HS-27A (cell line): ENCODE measurements around the gene CBFA2T2.
"Not testable (repeated sequence)": the region's sequence is repeated elsewhere in the genome, so short reads cannot be mapped to it uniquely, and the experiment has no call there.

Experiments used
- DNase-seq: peaks from one replicate; pipeline ENCODE4 v3.0.0-alpha.2; 2012; ENCODE audit warnings: low read depth, missing footprints

The CBFA2T2 gene

DNA sequence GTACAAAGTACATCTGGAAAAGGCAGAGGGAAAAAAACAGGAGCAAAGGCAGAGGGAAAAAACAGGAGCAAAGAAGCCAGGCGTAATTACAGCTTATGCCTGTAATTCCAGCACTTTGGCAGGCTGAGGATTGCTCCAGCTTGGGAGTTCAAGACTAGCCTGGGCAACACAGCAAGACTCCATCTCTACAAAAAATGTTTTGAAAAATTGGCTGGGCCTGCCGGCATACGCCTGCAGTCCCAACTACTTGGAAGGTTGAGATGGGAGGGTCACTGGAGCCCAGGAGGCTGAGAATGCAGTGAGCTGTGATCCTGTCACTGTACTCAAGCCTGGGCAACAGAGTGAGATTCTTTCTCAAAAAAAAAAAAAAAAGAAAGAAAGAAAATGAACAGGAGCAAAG, 19.0 kb upstream of the CBFA2T2 start:
- DNase-seq = no peak

DNA sequence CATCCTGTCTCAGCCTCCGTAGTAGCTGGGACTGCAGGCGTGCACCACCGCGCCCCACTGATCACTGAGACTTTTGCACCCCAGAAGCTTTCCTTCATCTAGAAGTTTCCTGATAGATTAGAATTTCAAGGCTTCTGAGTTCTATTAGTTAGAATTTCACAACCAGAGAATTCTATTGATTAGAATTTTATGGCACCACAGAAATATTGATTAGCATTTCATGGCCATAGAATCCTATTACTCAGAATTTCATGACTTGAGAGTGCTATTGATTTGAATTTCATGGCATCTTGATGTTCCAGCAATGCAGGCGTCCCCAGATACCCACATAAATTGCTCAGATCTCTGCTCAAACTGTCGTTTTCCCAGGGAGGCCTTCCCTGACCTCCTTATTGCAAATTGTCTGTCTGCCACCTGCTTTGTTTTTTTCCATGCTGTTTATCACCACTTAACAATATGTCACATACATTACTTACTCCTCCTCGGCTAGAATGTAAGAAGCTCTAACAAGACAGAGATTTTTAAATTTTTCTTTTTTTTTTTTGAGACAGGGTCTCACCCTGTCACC, 16.9 kb upstream of the CBFA2T2 start:
- no peak for DNase-seq

DNA sequence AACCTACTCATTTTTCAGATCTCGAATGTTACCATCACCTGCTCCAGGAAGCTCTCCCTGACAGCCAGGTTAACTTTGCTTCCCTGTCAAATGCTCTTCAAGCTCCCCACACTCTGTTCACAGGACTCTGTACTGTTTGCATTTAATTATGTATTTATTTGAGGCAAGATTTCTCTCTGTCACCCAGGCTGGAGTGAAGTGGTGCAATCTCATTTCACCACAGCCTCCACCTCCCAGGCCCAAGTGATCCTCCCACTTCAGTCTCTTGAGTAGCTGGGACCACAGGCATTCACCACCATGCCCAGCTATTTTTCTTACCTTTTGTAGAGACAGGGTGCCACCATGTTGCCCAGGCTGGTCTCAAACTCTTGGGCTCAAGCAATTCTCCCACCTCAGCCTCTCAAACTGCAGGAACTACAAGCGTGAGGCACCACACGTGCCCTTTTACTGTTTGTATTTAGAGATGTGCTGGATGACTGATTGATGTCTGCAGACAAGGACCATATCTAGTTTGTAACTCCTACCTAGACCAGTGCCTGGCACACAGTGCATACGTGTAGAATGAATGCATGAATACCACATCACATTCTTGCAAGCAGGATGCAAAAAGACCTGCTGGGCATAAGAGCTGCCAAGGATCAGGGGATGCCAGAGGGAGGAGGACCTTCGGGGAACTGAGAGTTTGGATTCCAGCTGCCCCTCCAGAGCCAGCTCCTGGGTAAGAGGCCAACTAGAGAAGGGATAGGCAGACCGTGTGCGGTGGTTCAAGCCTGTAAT, 15.6 kb upstream of the CBFA2T2 start:
- no peak for DNase-seq

DNA sequence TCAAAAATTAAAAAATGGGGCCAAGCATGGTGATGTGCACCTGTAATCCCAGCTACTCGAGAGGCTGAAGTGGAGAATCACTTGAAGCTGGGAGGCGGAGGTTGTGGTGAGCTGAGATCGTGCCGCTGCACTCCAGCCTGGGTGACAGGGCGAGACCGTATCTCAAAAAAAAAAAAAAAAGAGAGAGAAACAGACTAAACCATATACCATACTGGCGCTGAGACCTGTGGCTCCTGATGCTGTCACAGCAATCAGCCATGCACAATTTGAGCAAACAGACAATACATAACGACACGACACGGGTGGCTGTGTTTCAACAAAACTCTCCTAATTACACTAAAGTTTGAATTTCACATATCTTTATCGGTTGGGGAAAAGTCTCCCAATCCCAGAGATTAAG, 14.9 kb upstream of the CBFA2T2 start:
- no peak for DNase-seq

DNA sequence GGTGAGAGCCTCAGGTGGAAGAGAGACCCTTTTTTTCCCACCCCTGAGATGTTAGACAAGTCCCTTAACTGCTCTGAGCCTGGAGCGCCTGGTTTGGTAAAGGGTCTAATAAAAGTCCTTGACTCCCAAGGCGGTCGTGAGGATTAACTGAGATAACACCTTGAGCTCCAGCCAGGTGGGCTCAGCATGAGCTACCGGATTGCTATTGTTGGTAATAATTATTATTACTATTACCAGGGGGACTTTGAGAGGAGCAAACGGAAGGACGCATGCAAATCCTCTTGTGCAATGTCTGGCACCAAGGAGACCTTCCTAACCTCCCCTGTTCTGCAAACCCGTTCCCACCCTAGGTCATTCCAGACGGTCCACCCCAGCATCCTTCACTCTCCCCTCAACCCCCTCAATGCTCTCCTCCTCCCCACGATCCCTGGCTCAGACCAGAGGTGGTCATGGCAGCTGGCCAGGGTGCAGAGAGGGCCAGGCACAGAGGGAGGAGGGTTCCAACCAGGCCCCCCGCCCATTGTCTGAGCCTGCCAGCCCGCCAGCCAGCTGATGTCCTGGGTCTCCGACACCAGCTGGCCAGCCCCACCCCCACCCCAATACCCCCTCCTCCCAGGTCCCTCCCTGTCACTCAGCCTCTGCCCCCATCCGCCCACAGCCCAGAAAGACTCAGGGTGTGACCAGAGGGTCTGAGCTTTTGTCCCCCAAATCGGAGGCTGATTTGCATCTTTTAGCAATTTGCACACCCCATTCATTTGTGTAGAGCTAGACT, 14.3 kb upstream of the CBFA2T2 start:
- DNase-seq = no peak

DNA sequence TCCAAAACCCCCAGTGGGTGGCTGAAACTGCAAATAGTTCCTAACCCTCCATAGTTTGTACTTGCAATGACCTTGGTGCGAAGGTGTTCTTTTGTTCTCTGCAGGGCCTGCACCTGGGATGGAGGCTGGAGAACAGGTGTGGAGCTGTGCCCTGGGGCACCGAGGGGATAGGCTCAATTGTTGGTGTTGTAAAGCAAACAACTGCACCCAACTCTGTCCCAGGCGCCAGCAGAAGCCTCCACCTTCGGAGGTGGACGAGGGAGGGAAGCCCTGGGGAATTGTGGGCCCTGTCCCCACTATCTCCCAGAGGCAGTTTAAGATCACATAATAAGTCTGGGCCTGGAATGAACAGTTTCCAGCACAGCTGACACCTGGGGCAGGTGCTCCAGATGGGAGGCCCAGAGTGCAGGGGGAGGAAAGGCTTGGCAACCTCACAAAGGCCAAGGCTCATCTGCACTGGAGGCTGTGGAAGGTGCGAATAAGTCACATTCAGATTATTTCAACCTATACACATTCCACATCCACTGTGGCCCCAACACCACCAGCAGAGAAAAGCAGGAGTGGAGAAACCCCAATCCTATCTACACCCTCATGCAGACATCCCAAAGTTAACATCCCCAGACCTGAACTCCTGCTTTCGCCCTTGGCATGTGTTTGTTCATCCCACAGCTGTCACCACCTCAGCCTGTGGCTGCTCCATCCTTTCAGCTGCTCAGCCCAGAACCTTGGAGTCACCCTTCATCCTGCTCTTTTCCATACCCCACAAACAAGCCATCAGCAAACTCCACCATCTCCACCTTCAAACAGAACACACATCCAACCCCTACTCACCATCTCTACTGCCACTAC, 12.3 kb upstream of the CBFA2T2 start:
- no peak for DNase-seq

DNA sequence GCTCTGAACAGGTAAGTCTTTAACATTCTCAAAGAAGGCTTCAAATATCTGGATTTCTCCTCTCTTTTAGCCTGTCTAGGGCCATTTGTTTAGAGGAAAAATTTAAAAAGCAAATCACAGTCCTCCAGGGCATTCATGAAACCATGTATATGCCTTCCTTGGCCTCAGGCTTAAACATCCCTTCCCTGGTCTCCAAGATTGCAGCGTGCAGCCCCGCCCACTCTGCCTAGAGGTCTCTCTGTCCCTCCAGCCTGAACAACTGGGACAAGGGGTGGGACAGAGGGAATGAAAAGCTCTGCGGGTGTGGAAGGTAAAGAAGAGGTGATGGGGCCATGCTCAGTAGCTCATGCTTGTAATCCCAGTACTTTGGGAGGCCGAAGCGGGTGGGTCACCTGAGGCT, 9.8 kb upstream of the CBFA2T2 start:
- DNase-seq = no peak

DNA sequence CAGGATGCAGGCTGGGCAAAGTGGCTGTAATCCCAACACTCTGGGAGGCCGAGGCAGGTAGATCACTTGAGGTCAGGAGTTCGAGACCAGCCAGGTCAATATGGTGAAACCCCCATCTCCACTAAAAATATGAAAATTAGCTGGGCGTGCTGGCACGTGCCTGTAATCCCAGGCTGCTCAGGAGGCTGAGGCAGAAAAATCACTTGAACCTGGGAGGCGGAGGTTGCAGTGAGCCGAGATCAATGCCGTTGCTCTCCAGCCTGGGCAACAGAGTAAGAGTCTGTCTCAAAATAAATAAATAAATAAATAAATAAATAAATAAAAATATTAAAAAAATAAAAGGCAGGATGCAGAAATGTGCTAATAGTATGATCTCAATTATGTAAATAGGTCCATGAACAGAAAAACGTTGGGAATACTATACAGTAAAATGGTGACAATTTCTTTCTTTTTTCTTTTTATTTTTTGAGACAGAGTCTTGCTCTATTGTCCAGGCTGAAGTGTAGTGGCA, 8.4 kb upstream of the CBFA2T2 start:
- DNase-seq = no peak

DNA sequence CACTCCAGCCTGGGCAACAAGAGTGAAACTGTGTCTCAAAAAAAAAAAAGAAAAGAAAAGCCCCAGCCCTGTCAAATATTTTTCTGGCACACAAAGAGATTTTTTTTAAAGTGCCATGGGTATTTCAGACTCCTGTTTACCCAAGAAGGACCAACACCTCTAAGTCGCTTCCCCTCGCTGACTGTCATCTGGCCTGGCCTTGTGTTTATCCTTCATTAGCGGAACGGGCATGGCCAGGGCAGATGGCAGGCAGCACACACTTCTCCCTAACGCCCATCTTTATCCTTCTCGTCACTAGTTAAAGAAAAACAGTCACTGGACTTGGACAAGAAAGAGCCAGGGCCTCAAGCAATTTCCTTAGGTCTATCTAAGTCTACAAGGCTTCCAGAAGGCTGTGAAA, 7.3 kb upstream of the CBFA2T2 start:
- no peak for DNase-seq

DNA sequence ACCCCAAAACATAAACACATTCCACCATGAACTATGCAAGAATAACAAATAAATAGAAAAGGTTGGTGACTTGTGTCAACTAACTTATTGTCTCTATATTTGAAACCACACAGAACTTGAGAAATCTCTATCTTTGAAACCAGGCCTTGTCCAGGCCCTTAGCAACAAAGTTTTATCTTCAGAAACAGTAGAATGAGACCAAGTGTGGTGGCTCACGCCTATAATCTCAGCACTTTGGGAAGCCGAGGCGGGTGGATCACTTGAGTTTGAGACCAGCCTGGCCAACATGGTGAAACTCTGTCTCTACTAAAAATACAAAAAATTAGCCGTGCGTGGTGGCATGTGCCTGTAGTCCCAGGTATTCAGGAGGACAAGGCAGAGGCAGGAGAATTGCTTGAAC, 6.7 kb upstream of the CBFA2T2 start:
- DNase-seq = not testable (repeated sequence)

DNA sequence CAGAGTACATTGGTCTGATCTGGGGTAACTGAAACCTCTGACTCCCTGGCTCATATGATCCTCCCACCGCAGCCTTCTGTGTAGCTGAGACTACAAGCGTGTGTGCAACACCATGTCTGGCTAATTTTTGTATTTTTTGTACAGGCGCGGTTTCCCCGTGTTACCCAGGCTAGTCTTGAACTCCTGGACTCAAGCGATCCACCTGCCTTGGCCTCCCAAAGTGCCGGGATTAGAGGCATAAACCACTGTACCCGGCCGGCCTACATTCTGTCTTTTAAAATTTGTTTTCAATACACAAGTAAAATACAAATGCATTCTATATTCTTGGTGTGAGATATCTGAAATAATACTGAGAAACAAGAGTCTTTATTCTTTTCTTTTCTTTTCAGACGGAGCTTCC, 1.7 kb upstream of the CBFA2T2 start:
- DNase-seq = no peak

DNA sequence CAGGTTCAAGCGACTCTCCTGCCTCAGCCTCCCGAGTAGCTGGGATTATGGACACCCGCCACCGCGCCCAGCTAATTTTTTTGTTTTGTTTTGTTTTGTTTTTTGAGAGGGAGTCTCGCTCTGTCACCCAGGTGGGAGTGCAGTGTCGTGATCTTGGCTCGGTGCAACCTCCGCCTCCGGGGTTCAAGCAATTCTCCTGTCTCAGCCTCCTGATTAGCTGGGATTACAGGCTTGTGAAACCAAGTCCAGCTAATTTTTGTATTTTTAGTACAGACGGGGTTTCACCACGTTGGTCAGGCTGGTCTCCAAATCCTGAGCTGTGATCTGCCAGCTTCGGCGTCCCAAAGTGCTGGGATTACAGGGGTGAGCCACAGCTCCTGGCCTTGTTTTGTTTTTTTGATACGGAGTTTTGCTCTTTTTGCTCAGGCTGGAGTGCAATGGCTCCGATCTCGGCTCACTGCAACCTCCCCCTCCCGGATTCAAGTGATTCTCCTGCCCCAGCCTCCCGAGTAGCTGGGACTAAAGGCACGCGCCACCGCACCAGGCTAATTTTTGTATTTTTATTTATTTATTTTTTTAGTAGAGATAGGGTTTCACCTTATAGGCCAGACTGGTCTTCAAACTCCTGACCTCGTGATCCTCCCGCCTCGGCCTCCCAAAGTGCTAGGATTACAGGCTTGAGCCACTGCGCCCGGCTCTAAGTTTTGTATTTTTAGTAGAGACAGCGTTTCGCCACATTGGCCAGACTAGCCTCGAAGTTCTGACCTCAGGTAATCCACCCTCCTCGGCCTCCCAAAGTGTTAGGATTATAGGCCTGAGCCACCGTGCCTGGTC, 1.0 kb upstream of the CBFA2T2 start:
- not testable (repeated sequence) for DNase-seq

DNA sequence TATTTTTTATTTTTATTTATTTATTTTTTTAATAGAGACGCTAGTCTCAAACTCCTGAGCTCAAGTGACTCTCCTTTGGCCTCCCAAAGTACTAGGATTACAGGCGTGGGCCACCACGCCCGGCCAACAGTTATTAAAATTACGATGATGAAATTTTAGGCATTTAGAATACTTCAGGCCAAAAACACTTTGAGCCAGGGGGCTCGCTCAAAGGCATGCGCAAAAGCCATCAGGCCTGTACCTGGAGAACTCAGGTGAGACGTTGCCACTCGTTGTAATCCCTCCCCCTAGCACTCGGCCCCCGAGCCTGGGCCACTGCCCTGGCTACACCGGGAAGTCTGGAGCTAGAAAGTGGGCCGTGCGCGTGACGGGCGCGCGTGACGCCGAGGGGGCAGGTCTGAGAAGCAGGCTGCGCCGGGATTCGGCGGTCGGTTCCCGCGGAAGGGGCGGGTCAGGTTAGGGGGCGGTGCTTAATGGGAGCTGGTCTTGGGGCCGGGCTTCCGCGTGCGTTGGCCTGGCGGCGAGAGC, 337 bp upstream of the CBFA2T2 start:
- DNase-seq = peak; percentile 89

DNA sequence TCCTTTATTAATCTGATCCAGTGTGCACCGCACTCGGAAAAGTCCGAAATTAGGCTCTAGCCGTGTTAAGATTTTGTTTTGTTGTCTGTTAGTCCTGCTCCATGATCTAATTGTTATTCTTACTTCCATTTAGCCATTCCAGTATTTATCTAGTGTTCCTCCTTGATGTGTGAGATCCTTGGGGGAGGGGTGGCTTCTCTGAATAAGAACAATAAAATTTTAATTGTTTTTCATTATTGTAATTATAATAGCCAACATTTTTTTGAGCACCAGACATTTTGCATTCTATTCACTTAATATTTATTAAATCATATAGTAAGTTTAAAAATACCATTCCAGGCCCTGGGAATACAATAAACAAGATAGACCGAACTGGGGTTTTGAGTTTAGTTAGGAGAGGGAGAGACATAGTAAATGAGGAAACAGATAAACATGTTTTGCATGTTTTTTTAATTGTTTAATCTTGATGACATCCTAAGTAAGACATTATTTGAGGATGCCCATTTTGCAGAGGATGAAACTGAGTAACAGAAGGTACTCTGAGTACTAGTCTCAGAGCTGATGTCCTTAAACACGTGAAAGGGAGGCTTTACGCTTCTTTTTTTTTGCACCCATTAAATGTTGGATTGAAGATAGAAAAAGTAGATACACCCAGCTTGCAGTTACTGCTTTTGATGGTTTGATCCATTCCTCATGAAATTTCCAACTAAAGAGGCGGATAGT, 1.2 kb downstream of the CBFA2T2 start:
- no peak for DNase-seq

DNA sequence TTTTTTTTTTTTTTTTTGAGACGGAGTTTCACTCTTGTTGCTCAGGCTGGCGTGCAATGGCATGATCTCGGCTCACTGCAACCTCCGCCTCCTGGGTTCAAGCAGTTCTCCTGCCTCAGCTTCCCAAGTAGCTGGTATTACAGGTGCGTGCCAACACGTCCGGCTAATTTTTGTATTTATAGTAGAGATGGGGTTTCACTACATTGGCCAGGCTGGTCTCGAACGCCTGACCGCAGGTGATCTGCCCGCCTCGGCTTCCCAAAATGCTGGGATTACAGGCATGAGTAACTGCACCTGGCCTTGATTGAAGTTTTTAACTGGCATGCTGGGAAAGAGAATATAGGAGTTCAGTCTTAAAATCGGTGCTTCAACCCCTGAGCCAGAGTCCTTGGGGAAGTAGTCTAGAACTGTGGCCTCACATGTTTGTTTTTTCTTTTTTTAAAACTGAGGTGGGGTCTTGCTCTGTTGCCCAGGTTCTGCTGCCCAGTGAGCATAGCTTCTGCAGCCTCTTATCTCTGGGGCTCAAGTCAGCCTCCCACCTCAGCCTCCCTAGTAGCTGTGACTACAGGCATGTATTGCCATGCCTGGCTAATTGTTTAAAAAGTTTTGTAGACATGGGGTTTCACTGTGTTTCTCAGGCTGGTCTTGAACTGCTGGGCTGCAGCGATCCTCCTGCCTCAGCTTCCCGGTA, 3.3 kb downstream of the CBFA2T2 start:
- DNase-seq = no peak

DNA sequence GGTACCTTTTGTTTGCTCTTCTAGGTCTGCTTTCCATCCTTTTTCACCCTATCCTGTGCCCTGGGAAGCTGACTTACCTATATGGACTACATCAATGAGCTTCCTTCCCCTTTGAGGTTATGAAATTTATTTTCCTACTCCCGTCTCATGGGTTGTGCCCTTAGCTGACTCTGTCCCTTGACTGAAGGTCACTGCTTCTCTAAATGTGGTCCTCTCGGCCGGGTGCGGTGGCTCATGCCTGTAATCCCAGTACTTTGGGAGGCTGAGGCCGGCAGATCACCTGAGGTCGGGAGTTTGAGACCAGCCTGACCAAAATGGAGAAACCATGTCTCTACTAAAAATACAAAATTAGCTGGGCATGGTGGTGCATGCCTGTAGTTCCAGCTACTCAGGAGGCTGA, 6.9 kb downstream of the CBFA2T2 start:
- not testable (repeated sequence) for DNase-seq

DNA sequence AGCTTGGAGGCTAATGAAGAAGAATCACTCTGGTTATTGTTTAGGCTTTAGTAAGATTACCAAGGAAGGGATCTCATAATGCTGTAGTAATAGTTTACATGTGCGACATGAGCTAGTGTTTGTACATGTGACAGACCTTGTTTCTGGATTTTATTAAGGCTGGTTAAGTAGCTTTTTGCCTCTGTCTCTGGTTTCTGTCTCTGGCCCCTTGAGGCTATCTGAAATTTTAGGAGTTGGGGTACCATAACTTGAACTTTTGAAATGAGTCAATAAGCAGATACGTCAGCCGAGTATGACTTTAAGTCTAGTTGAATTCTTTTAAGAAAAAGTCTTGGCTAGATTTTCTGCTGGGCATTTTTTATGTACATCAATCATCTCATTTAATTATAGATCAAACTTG, 9.5 kb downstream of the CBFA2T2 start:
- DNase-seq = no peak

DNA sequence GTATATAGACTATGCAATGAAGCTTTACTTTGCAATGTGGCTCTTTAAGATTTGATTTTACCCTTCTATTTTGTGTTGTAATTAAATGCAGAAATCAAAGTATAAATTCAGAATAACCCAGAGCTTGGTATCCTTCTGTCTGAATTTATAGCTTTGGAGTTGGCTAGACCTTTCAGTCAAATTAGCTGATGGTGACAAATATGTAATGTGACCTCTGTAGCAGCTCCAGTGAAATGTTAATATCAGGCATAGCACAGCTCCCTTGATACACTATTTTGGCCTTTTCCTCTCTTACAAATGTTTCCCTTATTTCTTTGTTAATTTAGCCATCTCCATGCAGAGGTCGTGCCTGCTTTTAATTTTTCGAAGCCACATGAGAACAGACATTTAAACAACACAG, 11.1 kb downstream of the CBFA2T2 start:
- no peak for DNase-seq

DNA sequence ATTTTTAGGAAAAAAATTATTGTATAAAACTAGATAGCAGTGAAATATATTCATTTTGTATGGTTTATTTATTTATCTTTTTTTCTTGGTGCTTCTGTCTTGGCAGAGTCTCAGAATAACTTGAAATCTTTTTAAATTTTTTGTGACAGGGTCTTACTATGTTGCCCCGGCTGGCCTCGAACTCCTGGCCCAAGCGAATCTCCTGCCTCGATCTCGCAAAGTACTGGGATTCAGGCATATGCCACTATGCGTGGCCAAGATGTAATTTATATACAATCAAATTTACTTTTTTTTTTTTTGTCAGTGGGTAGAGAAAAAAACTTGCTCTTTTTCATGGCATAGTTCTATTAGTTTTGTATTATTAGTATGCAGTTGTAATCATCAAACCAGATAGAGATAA, 13.7 kb downstream of the CBFA2T2 start:
- no peak for DNase-seq

DNA sequence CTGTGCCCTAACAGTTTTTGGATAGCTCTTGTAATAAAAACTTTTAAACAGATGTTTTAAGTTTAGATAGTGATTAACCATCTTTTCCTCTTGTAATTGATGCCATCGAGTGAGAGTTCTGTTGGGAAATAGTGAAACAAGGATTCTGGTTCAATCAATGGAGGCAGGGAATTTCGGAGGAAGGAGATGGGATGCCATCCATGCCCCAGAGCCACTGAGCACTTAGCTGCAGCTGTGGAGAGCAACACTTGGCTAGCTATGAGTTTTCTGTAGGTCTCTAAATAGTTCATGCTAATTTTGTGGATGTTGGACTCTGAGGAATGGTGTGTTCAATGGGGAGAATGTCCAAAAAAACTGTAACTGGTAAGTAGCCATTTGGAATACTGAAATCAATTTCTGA, 16.7 kb downstream of the CBFA2T2 start:
- DNase-seq = no peak
